IPS-NIHi7 (cell line): ENCODE results near the gene CAMKK2.
"Not testable (repeated sequence)": the region's sequence is repeated elsewhere in the genome, so short reads cannot be mapped to it uniquely, and the experiment has no call there.

Source experiments
- DNase-seq: peaks from one replicate; pipeline ENCODE4 v3.0.0; 2012; ENCODE audit warnings: mixed read lengths; ENCODE audit errors: extremely low spot score

Gene CAMKK2

GRCh38 chr12:121279507-121279915 lies 17.0 kb downstream of the CAMKK2 start:
- DNase-seq, result no peak

- DNase-seq, result no peak
These were observed 17.5 kb downstream of the CAMKK2 start for GRCh38 chr12:121279071-121279375.

DNA sequence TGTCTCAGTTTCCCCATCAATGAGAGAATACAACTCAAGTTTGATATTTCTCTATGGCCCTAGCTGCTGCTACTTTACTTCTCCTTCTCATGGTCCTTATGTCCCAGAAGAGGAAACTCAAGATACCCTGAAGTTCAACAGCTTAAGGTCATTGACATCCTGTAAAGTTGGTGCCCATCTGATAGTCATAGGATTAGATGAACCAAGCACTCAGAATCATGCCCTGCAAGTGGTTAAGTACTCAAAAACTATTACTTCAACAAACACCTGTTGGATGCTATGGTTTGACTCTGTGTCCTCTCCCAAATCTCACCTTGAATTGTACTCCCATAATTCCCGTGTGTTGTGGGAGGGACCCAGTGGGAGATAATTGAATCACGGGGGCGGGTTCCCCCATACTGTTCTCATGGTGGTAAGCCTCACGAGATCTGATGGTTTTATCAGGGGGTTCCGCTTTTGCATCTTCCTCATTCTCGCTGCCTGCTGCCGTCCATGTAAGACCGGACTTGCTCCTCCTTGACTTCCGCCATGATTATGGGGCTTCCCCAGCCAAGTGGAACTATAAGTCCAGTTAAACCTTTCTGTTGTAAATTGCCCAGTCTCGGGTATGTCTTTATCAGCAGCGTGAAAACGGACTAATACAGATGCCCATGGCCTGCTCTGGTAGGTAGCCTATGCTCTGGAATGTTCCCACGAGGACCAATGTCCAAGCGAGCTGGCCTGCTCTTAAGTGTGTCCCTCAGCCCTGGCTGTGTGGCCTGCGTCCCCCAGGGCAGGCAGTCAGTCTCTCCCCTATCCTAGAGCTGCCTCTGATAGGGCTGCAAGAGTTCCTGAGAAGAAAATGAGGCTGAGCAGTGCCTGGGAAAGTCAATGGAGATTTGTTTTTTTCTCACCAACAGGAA lies 18.1 kb downstream of the CAMKK2 start:
- DNase-seq, result no peak

- DNase-seq, result no peak
These were observed 19.1 kb downstream of the CAMKK2 start for GRCh38 chr12:121277374-121277759.

- DNase-seq, result no peak
These were observed 22.3 kb downstream of the CAMKK2 start for GRCh38 chr12:121274036-121274763.

- no peak for DNase-seq
These were observed 23.1 kb downstream of the CAMKK2 start for GRCh38 chr12:121273364-121273896.

- no peak for DNase-seq
These were observed 28.7 kb downstream of the CAMKK2 start for GRCh38 chr12:121267822-121268221.

DNA sequence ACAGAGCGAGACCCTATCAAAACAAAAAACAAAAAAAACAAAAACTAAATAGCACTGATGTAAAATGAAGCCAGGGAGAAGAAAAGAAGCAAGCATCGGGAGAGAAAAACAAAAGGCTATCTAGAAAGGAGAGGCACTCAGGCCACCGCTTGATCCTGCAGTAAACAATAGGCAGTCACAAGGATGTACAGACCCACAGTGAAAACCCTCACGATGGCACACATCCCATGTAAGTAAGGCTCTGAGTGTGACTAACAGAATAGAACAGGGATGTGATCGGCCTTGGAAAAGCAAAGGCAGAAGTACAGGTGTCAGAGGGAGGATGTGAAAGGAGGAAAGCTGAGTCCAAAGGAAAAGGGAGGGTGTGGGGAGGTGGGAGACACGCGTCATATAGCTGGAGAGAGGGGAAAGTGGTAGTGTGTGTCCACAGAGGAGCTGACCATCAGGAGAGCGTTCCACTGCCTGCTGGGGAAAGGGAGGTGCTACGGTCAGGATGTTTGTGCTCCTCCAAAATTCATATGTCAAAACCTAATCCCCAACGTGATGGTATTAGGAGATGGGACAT lies 31.5 kb downstream of the CAMKK2 start:
- no peak for DNase-seq

DNA sequence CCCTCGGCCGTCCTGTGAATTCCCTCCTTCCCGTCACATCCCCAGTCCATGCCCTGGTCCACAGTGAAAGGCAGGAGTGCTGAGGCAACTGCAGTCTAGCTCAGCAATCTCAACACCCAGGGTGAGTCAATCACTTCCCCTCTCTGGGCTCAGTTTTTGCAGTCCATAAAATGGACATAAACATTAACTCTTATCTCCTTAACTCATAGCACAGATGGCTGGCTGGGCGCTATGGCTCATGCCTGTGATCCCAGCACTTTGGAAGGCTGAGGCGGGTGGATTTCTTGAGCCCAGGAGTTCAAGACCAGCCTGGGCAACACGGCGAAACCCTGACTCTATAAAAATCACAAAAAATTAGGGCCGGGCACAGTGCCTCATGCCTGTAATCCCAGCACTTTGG lies 32.4 kb downstream of the CAMKK2 start:
- no peak for DNase-seq

DNA sequence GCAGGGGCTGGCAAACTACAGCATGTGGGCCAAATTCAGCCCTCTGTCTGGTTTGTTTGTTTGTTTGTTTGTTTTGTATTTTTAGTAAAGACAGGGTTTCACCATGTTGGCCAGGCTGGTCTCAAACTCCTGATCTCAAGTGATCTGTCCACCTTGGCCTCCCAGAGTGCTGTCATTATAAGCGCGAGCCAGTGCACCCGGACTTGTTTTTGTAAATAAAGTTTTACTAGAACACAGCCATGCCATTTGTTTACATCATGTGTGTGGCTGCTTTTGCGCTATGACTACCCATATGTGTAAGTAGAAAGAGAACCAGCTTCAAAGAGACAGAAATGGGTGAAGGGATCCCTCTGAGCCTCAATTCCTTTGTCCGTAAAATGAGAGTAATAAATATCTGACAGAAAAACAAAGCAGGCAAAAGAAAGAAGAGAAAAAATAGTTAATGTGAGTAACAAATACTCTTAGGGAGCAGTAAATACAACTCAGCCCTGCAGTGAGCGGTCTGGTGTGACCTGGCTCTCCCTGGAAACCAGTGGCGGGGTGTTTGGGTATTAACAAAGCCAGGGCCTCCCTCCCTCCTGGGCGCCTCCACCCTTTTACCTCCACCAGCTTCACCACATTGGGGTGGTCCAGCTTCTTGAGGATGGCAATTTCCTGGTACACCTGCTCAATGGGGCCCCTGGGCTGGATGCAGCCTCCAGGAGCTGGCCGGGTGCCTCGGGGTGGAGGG lies 33.1 kb downstream of the CAMKK2 start:
- no peak for DNase-seq

DNA sequence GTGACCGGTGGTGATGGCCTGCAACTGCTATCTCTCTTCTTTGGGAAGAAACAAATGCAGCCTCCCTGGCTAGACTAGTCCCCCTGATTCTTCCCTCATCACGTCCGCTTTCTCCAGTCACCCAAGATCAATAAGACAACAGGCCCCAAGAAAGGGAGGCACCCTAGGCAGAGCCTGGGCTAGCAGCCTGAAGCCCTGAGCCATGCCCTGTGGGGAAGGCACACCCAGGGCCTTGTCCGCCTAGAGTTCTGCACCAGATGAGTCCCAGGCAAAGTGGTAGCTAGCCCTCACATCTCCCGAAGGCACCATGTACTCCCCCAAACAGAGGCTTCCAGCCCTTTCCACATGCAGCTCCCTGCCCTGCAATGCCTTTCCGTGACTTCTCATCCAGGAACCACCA lies 35.1 kb downstream of the CAMKK2 start:
- no peak for DNase-seq

GRCh38 chr12:121260091-121260490 lies 36.4 kb downstream of the CAMKK2 start:
- DNase-seq, result no peak

DNA sequence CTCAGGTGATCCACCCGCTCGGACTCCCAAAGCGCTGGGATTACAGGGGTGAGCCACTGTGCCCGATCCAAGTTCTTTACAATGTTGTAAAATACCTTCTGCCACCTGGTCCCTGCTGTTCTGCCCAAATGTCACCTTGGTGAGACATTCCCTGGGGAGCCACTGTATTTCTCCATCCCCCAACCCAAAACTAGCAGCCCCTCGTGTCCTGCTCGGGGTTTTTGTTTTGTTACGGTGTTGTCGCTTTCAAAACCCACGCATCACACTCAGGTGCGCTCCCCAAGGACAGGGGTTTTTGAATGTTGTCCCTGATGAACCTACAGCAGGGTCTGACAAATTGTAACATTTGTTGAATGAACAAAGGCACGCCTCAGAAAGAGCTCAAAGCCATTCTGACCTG lies 37.4 kb downstream of the CAMKK2 start:
- DNase-seq, result no peak

GRCh38 chr12:121257704-121258449 lies 38.6 kb downstream of the CAMKK2 start:
- DNase-seq, result not testable (repeated sequence)

DNA sequence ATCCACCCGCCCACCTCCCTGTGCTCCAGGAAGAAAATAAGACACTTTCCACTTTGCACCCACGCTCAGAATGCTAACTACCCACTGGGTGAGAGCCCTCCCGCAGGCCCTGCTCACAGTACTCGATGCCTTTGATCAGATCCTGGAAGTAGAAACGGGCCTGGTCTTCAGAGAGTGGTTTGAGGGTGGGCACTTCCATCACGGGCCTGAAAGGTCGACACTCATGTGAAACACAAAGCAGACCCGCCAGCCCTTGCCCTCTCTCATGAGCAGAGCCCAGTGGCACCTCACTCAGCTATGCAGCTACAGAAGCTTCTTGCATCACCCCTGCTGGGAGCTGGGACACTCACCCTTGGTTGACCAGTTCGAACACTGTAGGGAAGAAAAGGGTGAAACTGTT lies 41.1 kb downstream of the CAMKK2 start:
- DNase-seq, result no peak

DNA sequence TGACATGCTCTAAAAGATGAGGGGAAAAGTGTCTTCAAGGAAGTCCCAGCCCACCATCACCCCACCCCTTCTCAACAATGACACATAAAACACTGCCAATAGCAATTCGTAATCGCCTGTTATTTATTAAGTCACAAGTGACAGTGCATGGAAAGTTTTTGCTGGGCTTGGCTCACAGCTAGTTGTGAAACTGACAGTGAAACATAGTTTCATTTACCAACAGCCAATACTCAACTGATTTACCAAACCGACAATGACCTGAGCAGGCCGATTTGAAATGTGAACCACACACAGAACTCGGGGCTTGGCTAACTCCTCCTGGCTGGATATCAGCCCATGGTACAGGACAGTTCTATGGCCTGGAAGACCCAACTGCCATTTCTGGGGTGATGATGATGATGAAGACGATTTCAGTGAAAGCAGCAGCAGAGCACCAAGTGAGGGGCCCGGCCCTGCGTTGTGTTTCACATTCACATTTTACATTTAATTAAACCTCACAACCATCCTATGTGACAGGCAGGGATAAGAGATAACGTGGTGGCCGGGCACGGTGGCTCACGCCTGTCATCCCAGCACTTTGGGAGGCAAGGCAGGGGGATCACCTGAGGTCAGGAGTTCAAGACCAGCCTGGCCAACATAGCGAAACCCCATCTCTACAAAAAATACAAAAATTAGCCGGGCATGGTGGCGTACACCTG lies 42.7 kb downstream of the CAMKK2 start:
- no peak for DNase-seq

DNA sequence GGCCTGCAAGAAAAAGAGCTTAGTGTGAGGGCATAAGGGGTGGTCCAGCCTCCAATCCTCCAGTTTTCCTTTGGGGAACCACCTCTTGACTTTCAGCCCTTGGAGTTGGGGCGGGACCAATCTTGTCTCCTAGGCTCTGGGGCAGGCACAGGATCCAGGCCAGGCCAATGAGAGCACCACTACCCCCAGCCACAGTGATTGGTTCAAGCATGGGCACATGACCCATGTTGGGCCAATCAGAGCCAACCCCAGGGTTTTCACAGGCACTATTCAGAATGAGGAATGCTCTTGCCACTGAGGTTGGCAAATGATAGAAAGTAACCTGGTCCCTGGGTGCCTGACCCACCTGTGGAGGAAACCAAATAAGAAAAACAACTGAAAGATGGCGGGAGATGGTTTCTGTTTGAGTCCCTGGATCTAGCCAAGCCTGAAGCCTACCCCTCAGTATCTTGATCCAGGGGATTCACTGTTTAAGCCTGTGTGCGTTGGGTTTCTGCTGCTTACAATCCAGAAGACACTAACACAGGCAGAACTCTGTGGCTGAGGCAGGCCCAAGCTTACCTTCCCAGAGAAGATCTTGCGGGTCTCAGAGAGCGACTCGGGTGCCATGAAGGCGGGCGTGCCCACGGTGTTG lies 43.7 kb downstream of the CAMKK2 start:
- no peak for DNase-seq

- no peak for DNase-seq
These were observed 44.7 kb downstream of the CAMKK2 start for GRCh38 chr12:121251838-121252237.

DNA sequence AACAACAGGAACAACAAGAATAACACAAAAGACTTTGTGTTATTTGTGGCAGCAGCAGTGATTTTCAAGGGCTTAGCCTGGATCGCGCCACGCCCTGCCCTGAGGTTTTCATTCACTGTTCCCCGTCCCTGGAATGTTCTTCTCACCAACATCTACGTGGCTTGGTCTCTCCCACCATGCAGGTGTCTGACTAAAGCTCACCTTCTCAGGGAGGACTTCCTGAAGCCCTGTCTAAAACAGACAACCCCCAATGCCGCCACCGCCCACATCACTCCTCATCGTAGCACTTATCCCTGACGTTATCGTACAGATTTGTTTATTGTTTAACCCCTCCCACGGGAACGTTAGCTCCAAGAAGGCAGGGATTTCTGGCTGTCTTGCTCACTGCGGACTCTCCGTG lies 46.1 kb downstream of the CAMKK2 start:
- DNase-seq, result no peak

- no peak for DNase-seq
These were observed 47.9 kb downstream of the CAMKK2 start for GRCh38 chr12:121248622-121249021.
